ENCODE data around the gene STARD5. TPM values are rescaled to one million over a fixed set of nuclear protein-coding genes. Genes with fewer than 3 reads are reported as not detected.

The STARD5 gene
- total RNA-seq, 4 donors from 2014 or later, result 37.8 to 39.6 (median 38.7) TPM

DNA sequence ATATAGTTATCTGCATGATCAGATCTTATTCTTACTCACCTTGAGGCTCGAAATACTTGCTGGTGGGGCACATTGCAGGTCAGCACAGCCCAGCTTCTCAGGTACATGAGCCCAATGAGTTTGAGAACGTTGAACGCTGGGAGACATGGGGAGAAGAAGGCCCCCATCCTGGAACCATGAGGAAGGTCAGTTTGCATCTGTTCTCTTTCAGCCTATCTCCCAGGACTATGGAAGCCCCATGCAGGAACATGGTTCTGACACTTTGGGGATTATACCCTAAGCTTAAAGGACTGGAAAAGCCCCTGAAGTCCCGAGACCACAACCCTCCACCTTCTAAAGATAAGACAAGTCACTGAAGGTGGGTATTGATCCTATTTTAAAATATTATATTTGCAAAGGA is 17.4 kb upstream of the STARD5 start:
- Histone ChIP-seq H3K4me1 (no peaks in the 10 kb centered on the region), H3K27ac (no peak overlapping the region), H3K4me3 (no peak overlapping the region), H3K27me3 (no peaks in the 10 kb centered on the region), H3K9me3 (no peaks in the 10 kb centered on the region), H3K36me3 (no peaks in the 10 kb centered on the region)
- no peak for DNase-seq
- no peak for TF ChIP-seq POLR2A (IDR thresholded peaks at IDR 0.05)
- TF ChIP-seq, protein P1, sequence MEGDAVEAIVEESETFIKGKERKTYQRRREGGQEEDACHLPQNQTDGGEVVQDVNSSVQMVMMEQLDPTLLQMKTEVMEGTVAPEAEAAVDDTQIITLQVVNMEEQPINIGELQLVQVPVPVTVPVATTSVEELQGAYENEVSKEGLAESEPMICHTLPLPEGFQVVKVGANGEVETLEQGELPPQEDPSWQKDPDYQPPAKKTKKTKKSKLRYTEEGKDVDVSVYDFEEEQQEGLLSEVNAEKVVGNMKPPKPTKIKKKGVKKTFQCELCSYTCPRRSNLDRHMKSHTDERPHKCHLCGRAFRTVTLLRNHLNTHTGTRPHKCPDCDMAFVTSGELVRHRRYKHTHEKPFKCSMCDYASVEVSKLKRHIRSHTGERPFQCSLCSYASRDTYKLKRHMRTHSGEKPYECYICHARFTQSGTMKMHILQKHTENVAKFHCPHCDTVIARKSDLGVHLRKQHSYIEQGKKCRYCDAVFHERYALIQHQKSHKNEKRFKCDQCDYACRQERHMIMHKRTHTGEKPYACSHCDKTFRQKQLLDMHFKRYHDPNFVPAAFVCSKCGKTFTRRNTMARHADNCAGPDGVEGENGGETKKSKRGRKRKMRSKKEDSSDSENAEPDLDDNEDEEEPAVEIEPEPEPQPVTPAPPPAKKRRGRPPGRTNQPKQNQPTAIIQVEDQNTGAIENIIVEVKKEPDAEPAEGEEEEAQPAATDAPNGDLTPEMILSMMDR (IDR thresholded peaks at IDR 0.05), result no peak

DNA sequence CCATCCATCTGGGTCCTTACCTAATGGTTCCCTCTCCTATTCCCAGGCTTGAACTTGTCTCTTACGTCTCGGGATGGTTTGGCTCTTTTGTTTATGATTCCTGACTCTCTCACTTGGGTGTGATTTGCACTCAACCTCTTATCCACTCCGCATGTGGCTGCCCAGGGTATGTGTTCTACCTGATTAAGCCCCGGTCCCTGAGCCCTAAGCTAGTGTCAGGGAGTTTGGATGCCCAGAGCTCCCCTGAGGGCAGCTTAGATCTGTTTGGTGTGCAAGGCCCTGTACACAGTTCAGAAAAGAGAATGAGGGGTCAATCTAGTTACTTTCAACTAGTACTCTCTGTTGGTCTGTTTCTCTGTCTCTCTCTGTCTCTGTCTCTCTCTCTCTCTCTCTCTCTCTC is 15.9 kb upstream of the STARD5 start:
- H3K4me1 ChIP-seq, result peaks cover 0 to 5% (median 0%) of the 10 kb centered on the region in 4 donors
- H3K4me3 ChIP-seq, result no peak overlapping the region
- no peak for DNase-seq
- H3K27me3 ChIP-seq, result no peaks in the 10 kb centered on the region
- no peaks in the 10 kb centered on the region for H3K9me3 ChIP-seq
- no peak overlapping the region for H3K27ac ChIP-seq
- H3K36me3 ChIP-seq, result no peaks in the 10 kb centered on the region
- no peak for TF ChIP-seq POLR2A (IDR thresholded peaks at IDR 0.05)
- TF ChIP-seq, protein P1 (IDR thresholded peaks at IDR 0.05), result no peak

DNA sequence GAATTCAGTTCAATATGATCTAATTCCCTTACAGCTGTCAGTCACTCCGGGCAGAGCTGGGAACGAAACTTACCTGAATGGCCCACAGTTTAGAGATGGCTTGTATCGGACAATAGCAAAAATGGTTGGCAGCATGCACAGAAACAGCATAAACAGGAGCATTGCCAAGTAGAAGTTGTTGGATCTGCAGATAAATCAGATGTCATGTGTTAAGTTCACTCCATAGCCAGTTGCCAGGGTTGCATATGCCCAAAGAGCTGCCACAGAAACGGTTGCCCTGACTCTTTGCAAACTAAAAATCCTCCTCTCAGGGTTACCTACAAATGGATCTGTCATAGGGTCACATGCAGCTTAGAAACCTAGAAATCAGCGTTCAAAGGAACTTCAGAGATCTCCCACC is 15.4 kb upstream of the STARD5 start:
- no peaks in the 10 kb centered on the region for H3K9me3 ChIP-seq
- peaks cover 0 to 9% (median 0%) of the 10 kb centered on the region in 4 donors for H3K4me1 ChIP-seq
- no peak for DNase-seq
- H3K27me3 ChIP-seq, result no peaks in the 10 kb centered on the region
- H3K4me3 ChIP-seq, result no peak overlapping the region
- TF ChIP-seq POLR2A (IDR thresholded peaks at IDR 0.05), result no peak
- TF ChIP-seq, protein P1 (IDR thresholded peaks at IDR 0.05), result no peak
- H3K36me3 ChIP-seq, result no peaks in the 10 kb centered on the region
- no peak overlapping the region for H3K27ac ChIP-seq

DNA sequence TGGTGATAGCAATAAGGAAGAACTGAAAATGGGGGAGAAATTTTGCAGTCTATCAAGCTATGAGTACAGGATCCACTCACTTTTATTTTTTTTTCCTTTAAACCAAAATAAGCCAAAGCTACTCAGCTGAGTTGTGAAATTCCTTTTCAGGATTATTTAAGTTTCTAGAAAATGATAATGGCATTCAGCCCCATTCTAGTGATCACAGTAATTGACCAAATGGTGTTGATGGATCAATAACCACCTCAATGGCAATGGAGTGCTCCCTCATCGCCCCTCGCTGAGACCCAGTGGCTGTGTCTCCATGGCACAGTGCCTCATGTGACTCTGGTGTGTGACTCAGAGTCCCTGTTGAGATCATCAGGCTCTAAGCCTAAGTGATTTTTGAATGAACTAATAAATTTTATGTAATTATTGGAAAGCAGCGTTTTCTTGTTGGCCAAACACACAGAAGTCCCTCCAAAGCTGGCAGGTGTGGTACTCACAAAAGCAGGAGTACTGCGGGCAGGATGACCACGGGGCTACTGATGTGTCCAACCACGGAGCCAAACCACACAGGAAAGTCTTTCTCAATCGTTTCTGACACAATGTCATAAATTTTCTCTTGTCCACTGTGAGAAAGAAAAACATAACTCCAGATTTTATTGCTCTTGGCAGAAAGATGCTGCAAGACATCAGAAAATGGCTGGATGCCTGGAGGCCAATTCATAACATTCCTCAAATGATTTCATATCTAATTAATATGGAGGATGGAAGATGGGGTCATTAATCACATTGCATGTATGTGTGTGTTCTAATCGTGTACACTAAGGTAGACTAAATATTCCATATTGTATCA is 14.4 kb upstream of the STARD5 start:
- Histone ChIP-seq H3K9me3 (no peaks in the 10 kb centered on the region), H3K36me3 (no peaks in the 10 kb centered on the region), H3K27me3 (no peaks in the 10 kb centered on the region), H3K4me3 (no peak overlapping the region), H3K4me1 (peaks cover 0 to 9% (median 0%) of the 10 kb centered on the region in 4 donors), H3K27ac (no peak overlapping the region)
- TF ChIP-seq POLR2A (IDR thresholded peaks at IDR 0.05), result no peak
- TF ChIP-seq, protein P1 (IDR thresholded peaks at IDR 0.05), result no peak
- no peak for DNase-seq

DNA sequence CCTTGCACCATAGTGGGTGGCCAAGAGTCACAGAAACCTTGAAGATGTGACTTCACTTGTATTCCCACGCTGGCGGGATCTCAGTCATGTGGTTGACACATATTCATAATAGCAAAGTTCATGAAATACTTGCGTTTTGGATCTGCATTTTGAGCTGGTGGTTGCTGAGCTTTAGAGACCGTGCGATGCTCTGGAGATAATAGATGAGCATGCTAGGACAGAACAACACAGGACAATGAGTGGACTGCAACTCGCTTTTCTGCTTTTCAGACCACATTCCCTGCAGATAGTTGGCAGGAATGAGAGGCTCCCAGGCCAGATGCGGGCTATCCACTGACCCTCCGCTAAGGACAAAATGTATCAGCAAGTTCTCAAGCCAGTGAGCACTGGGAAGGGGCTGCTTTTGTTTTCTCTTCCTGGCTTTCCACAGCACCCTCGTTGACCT is 13.8 kb upstream of the STARD5 start:
- no peaks in the 10 kb centered on the region for H3K36me3 ChIP-seq
- no peaks in the 10 kb centered on the region for H3K27me3 ChIP-seq
- H3K9me3 ChIP-seq, result no peaks in the 10 kb centered on the region
- no peak for DNase-seq
- H3K4me3 ChIP-seq, result no peak overlapping the region
- TF ChIP-seq POLR2A (IDR thresholded peaks at IDR 0.05), result no peak
- TF ChIP-seq, protein P1 (IDR thresholded peaks at IDR 0.05), result no peak
- H3K27ac ChIP-seq, result no peak overlapping the region
- peaks cover 0 to 9% (median 0%) of the 10 kb centered on the region in 4 donors for H3K4me1 ChIP-seq

All from Peyer's patch (tissue), 4 donors.